Nephron (organoid): ENCODE data around the gene CYP51A1.
A peak's percentile ranks its signal among the peaks of the same experiment; 100 is the strongest.
"Not testable (repeated sequence)": the region's sequence is repeated elsewhere in the genome, so short reads cannot be mapped to it uniquely, and the experiment has no call there.

Experiments
- H3K27ac Mint-ChIP-seq, 3 experiments: 2 replicates each; pipeline ENCODE4 v1.8.0; 2020; ENCODE audit warnings: mixed read lengths in 3 of 3, mild to moderate bottlenecking in 2 of 3, moderate library complexity in 1 of 3
- H3K27me3 Mint-ChIP-seq: 2 replicates; pipeline ENCODE4 v1.8.0; 2021; ENCODE audit warnings: low read depth, mild to moderate bottlenecking, moderate library complexity, mixed read lengths
- H3K36me3 Mint-ChIP-seq: 2 replicates; pipeline ENCODE4 v1.8.0; 2020; ENCODE audit warnings: low read depth, mixed read lengths
- H3K4me1 Mint-ChIP-seq: 2 replicates; pipeline ENCODE4 v1.8.0; 2020; ENCODE audit warnings: mixed read lengths
- H3K4me3 Mint-ChIP-seq, 3 experiments: 2 replicates each; pipeline ENCODE4 v1.8.0; 2020; ENCODE audit warnings: mild to moderate bottlenecking in 3 of 3, mixed read lengths in 3 of 3, moderate library complexity in 2 of 3
- H3K9me3 Mint-ChIP-seq: 2 replicates; pipeline ENCODE4 v1.8.0; 2020; ENCODE audit warnings: mixed read lengths
- TF ChIP-seq, protein P1 (sequence below), 3 experiments: fragments of 200-600 bp; sonication (generic); IDR thresholded peaks; one replicate each; pipeline ENCODE4 v1.5.0; 2021; ENCODE audit warnings: antibody characterized with exemption in 3 of 3; ENCODE audit not compliant: unreplicated experiment in 3 of 3

CYP51A1 gene

DNA sequence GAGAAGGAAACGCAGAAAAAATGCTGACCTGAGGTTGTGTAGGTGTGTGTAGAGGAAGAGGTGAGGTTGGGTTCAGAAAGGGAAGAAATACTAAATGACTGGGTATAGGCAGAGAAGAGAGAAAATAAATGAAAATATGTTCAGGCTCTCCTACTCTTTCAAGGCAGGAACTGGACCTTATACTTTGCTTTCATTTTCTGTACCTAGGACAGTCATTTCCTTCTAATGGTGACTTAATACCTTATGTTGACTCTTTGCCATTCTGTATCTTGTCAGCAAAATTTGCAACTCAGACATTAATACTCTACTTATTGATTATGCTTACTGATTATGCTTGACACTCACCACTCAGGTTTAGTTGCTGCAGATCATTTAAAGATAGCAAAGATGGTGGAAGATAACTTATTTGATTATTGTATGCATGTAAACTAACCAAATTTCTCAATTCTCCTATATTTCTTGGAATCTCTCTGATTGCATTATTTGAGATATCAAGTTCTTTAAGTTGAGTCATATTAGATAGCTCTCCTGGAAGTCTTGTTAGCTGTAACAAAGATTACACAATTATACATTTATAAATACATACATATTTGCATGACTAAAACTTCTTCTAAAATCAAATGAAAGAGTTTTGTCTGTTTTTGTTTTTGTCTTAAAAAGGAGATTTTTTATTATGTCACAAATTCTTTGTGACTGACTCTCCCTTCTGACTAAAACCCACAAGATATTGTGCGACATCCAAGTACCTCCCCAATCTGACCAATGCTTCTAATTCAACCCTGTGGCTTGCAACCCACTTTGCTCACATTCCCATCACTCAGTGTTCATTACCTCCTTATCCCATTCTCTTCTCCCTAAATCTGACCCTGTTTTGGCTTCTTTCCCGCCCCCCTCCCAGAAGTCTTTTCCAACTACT is 24.6 kb upstream of the CYP51A1 start:
- Mint-ChIP-seq H3K36me3 (no peaks in the 10 kb centered on the region), H3K27ac (no peak overlapping the region), H3K4me3 (no peak overlapping the region), H3K9me3 (no peaks in the 10 kb centered on the region), H3K27me3 (no peaks in the 10 kb centered on the region), H3K4me1 (peaks cover 6% of the 10 kb centered on the region)
- TF ChIP-seq, protein P1, sequence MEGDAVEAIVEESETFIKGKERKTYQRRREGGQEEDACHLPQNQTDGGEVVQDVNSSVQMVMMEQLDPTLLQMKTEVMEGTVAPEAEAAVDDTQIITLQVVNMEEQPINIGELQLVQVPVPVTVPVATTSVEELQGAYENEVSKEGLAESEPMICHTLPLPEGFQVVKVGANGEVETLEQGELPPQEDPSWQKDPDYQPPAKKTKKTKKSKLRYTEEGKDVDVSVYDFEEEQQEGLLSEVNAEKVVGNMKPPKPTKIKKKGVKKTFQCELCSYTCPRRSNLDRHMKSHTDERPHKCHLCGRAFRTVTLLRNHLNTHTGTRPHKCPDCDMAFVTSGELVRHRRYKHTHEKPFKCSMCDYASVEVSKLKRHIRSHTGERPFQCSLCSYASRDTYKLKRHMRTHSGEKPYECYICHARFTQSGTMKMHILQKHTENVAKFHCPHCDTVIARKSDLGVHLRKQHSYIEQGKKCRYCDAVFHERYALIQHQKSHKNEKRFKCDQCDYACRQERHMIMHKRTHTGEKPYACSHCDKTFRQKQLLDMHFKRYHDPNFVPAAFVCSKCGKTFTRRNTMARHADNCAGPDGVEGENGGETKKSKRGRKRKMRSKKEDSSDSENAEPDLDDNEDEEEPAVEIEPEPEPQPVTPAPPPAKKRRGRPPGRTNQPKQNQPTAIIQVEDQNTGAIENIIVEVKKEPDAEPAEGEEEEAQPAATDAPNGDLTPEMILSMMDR (IDR thresholded peaks at IDR 0.05; ENCODE audit: unreplicated experiment in 3 of 3) = no peak

DNA sequence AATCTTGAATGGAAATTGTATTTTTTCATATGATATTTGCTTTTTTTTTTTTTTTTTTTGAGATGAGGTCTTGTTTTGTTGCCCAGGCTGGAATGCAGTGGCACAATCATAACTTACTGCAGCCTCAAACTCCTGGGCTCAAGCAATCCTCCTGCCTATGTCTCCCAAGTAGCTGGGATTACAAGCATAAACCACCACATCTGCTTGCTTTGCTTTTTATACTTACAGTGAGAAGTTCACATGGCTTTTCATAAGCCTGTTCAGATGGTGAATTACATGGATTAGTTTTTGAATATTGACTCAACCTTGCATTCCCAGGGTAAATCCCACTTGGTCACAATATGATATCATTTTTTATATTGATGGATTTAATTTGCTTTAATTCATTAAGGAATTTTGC is 22.7 kb upstream of the CYP51A1 start:
- H3K4me1 Mint-ChIP-seq = peaks cover 6% of the 10 kb centered on the region
- H3K4me3 Mint-ChIP-seq = no peak overlapping the region
- H3K9me3 Mint-ChIP-seq = no peaks in the 10 kb centered on the region
- no peak overlapping the region for H3K27ac Mint-ChIP-seq
- H3K27me3 Mint-ChIP-seq = no peaks in the 10 kb centered on the region
- TF ChIP-seq, protein P1 (IDR thresholded peaks at IDR 0.05; ENCODE audit: unreplicated experiment in 3 of 3) = no peak
- no peaks in the 10 kb centered on the region for H3K36me3 Mint-ChIP-seq

DNA sequence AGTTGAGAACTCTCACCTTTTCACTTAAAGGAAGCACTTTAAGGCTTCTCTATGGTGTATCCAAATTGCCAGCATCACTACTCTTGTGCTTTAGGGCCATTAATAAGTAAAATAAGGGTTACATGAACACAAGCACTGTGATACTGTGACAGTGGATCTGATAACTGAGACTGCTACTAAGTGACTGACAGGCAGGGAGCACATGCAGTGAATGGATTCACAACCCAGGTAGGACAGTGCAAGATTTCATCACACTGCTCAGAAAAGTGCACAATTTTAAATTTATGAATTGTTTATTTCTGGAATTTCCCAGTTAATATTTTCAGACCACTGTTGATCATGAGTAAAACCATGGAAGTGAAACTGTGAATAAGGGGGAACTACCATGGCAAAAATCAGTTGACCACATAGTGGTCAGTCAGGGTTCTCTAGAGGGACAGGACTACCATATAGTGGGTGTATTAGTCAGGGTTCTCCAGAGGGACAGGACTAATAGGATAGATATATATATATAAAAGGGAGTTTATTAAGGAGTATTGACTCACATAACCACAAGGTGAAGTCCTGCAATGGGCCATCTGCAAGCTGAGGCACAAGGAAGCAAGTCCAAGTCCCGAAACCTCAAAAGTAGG is 20.9 kb upstream of the CYP51A1 start:
- no peak overlapping the region for H3K4me3 Mint-ChIP-seq
- TF ChIP-seq, protein P1 (IDR thresholded peaks at IDR 0.05; ENCODE audit: unreplicated experiment in 3 of 3) = no peak

DNA sequence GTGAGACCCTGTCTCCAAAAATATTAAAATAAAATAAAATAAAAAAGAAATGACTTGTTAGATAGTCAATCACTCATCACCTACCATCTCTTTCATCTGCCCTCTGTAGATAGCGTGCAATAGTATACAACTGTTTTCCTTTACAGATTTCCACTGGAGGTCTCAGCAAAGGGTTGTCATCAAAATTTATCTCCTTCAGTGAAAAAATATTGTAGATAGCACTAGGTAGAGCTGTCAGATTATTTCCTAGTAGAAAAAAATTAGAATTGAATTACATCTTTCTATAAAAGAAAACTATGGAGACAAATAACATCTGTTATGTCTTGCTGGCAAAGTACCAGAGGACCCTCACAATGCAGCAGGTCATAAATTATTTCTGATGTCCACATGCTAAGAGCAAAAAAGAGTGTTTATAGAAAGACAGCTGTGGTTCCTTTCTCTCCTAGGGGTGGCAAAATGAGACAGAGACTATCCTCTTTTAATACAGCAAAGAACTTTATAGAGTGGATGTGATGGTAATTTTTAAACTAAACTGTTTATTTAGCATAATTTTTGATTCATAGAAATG is 16.3 kb upstream of the CYP51A1 start:
- Mint-ChIP-seq H3K36me3 (no peaks in the 10 kb centered on the region), H3K4me3 (no peak overlapping the region), H3K27me3 (peaks cover 3% of the 10 kb centered on the region), H3K9me3 (no peaks in the 10 kb centered on the region), H3K4me1 (peaks cover 22% of the 10 kb centered on the region), H3K27ac (peak overlapping the region; percentile 30 to 78 (median 56))
- TF ChIP-seq, protein P1 (IDR thresholded peaks at IDR 0.05; ENCODE audit: unreplicated experiment in 3 of 3) = no peak

More for the DNA sequence above, 20.9 kb upstream of the CYP51A1 start:
- H3K9me3 Mint-ChIP-seq = no peaks in the 10 kb centered on the region
- no peak overlapping the region for H3K27ac Mint-ChIP-seq
- H3K27me3 Mint-ChIP-seq = no peaks in the 10 kb centered on the region
- H3K36me3 Mint-ChIP-seq = no peaks in the 10 kb centered on the region
- H3K4me1 Mint-ChIP-seq = peaks cover 18% of the 10 kb centered on the region

DNA sequence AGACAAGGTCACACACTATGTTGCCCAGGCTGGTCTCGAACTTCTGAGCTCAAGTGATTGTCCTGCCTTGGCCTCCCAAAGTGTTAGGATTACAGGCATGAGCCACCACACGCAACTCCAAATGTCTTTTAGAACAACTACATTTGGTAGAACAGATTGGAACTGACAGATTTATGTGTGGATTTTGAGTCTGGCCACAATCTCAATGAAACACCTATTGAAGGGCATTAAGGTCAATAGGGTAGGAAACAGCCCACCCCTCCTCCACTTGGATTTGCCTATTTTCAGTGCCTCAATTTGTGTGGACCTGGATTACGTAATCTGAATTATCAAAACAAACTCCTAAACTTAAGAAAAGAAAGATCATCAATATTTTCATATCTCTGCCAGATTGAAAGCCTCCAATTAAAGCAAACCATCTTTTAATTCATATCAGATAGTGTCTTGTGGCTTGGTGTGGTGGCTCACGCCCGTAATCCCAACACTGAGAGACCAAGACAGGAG is 15.5 kb upstream of the CYP51A1 start:
- no peaks in the 10 kb centered on the region for H3K9me3 Mint-ChIP-seq
- peaks cover 19% of the 10 kb centered on the region for H3K4me1 Mint-ChIP-seq
- no peak overlapping the region for H3K27ac Mint-ChIP-seq
- TF ChIP-seq, protein P1 (IDR thresholded peaks at IDR 0.05; ENCODE audit: unreplicated experiment in 3 of 3) = no peak
- H3K36me3 Mint-ChIP-seq = no peaks in the 10 kb centered on the region
- H3K4me3 Mint-ChIP-seq = no peak overlapping the region
- H3K27me3 Mint-ChIP-seq = peaks cover 3% of the 10 kb centered on the region

DNA sequence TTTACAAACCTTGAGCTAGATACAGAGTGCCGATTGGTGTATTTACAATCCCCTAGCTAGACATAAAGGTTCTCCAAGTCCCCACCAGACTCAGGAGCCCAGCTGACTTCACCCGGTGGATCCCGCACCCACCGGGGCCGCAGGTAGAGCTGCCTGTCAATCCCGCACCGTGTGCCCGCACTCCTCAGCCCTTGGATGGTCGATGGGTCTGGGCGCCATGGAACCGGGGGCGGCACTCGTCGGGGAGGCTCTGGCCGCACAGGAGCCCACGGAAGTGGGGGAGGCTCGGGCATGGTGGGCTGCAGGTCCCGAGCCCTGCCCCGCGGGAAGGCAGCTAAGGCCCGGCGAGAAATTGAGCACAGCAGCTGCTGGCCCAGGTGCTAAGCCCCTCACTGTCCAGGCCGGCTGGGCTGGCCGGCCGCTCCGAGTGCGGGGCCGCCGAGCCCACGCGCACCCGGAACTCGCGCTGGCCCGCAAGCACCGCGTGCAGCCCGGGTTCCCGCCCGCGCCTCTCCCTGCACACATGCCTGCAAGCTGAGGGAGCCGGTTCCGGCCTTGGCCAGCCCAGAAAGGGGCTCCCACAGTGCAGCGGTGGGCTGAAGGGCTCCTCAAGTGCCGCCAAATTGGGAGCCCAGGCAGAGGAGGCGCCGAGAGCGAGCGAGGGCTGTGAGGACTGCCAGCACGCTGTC is 9.1 kb upstream of the CYP51A1 start:
- not testable (repeated sequence) for H3K4me1 Mint-ChIP-seq, H3K4me3 Mint-ChIP-seq, H3K27ac Mint-ChIP-seq, H3K36me3 Mint-ChIP-seq, H3K27me3 Mint-ChIP-seq
- peaks cover 11% of the 10 kb centered on the region for H3K9me3 Mint-ChIP-seq

DNA sequence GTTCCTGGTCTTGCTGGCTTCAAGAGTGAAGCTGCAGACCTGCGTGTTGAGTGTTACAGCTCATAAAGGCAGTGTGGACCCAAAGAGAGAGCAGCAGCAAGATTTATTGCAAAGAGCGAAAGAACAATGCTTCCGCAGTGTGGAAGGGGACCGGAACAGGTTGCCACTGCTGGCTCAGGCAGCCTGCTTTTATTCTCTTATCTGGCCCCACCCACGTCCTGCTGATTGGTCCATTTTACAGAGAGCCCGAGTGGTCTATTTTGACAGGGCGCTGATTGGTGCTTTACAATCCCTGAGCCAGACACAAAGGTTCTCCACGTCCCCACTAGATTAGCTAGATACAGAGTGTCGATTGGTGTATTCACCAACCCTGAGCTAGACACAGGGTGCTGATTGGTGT is 8.5 kb upstream of the CYP51A1 start:
- not testable (repeated sequence) for H3K36me3 Mint-ChIP-seq, H3K4me1 Mint-ChIP-seq, H3K27ac Mint-ChIP-seq, H3K4me3 Mint-ChIP-seq, H3K27me3 Mint-ChIP-seq
- H3K9me3 Mint-ChIP-seq = peaks cover 11% of the 10 kb centered on the region
